HPDE6-E6E7 (cell line): ENCODE data around the gene PLEKHM2.

Source experiments
- DNase-seq: peaks from one replicate; pipeline ENCODE4 v3.0.0; 2011; ENCODE audit warnings: missing footprints; ENCODE audit errors: extremely low spot score

The PLEKHM2 gene

DNA sequence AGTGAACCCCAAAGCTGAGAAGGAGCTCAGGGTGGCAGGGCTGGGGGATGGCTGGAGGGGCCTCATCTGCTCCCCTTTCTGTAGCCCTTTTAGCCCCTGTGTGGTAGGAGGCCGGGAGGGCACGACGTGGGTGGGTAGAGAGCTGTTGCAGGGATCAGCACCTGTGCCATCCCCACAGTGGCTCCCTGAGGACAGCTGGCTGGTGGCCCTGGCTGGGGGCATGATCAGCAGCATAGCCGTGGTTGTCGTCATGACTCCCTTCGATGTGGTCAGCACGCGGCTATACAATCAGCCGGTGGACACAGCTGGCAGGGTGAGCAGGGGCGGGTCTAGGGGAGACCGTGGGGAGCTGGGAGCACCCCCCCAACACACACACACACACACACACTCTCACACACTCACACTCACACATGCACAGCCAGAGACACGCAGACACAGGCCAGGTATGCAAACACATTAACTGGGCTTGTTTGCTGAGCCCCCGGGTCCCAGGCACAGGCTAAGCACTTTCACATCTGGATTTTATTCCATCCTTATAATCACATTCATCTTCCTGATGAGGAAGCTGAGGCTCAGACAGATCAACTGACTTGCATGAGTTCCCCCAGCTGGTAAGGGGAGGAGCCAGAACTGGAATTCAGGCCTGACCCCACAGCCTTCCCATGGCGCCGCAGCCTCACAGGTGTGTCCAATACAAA is 54.4 kb downstream of the PLEKHM2 start:
- DNase-seq, result no peak

- DNase-seq, result no peak
Measured at GRCh38 chr1:15739259-15739658, 55.1 kb downstream of the PLEKHM2 start.

DNA sequence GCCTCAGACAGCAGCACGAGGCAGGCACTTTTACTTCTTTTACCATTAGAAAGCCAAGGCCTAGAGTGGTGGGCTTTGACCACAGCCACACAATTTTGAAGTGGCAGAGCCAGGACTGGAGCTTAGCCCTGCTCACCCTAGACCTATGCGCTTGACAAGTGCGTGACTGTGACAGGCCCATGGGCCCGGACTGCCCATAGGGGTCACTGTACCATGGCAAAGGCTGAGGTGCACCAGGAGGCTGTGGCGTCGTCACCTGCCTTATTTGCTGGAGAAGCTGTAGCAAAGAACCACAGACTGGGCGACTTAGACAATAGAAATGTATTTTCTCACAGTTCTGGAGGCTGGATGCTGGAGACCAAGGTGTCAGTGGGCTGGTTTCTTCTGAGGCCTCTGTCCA is 55.6 kb downstream of the PLEKHM2 start:
- no peak for DNase-seq

DNA sequence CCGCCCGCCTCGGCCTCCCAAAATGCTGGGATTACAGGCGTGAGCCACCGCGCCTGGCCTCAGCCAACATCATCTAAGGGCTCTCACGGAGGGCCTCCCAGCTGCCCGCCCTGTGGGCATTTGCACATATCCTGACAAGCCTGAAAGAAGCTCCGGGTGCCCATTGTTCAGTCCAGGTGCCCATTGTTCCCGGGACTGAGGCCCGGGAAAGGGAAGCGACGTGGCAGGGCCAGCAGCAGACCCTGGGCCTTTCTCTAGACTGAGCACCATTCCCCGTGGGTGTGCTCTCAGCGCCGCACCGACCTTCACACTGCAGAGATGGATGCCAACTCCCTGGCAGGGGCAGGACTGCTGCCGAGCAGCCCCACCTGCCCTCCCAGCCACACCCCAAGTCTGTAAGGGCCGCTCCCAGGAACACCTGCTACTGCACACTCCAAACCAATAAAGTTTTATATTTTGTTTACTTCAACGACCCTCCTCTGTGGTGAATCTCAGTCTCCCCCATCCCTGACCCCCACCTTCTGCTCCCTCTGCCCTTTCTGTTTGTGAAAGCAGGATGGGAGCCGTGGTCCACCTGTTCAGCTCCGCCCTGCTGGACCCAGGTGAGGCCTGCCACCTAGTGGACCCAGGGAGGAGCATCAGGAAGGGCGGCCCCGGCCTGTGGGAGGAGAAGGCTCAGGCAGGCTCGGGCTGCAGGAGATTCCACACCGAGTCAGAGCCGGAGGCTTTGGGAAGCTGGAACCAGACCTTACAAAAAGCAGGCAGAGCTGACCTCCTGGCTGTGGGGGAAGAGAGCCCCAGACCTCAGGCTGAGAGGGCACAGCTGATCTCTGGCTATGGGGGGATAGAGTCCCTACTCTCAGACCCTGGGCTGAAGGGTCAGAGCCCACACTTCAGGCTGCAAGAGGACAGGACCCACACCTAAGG is 57.1 kb downstream of the PLEKHM2 start:
- peak; percentile 93 for DNase-seq

GRCh38 chr1:15742339-15742801 is 58.2 kb downstream of the PLEKHM2 start, which contains the start of gene TMEM82:
Gene TMEM82, plus strand, starts transcription at chr1:15742499. Its CDS starts 61 bp downstream, at chr1:15742560.
- DNase-seq, result no peak

DNA sequence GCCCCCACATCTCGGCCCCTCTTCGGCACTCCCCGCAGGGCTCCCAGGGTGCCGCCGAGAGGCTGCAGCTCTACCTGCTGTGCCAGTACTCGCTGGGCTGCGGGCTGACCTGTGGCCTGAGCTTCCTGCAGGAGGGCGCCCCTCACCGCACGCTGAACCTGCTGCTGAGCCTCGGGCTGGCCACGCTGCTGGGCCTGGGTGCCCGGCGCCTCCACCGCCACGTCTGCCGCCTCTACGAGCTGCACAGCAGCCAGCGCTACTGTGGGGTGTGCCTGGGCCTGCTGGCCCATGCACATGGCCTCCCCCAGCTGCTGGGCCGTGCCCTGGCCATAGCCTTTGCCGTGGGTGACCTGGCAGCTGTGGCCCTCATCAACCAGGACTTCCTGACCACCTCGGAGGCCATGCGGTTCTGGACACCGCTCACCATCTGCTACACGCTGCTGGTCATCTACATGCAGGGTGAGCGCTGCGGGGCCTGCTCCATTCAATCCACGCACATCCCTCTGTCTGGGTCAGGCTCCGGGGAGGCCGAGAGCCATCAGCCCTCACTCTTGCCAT is 60.1 kb downstream of the PLEKHM2 start:
- no peak for DNase-seq

- no peak for DNase-seq
Measured at GRCh38 chr1:15747378-15747777, 63.3 kb downstream of the PLEKHM2 start.

GRCh38 chr1:15748264-15748663 is 64.1 kb downstream of the PLEKHM2 start:
- DNase-seq, result no peak

- no peak for DNase-seq
Measured at GRCh38 chr1:15748690-15749398, 64.7 kb downstream of the PLEKHM2 start.

DNA sequence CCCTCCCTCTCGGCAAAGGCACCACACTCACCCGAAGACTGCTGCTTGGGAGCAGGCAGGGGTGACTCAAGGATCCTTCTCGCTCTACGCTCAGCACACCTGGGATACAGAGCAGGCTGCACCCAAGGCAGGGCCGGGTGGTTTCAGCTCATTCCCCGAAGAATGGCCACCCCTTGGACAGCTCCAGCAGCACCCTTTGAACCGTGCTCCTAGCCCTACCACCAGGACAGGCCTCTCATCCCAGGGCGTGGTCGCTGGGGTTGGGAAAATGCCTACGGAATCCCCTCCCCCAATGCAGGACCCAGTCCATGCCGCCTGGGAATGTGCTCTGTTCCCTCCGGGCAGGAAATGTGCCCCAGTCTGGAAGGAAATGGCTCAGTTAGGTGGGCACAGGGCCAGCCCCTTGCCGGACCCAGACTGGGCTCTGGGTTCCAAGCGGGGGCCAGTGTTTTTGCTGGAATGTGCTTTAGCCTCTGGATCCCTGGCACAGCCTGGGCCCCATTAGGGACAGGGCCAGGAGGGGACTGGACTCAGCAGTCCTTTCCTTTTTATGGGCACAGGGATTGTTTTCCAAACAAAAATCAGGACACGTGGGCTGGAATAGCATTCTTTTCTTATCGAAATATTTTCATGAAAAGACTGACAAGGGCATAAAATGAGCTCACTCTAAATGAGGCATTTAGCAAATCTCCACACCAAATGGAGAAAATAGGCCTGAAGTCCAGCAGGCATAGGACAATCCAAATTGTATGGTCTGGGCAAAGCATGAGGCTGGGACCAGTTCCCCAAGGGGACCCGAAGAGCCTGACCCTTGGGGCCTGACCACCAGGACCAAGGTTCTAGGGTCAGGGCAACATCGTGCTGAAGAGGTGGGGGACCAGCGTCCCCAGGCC is 65.5 kb downstream of the PLEKHM2 start:
- no peak for DNase-seq

DNA sequence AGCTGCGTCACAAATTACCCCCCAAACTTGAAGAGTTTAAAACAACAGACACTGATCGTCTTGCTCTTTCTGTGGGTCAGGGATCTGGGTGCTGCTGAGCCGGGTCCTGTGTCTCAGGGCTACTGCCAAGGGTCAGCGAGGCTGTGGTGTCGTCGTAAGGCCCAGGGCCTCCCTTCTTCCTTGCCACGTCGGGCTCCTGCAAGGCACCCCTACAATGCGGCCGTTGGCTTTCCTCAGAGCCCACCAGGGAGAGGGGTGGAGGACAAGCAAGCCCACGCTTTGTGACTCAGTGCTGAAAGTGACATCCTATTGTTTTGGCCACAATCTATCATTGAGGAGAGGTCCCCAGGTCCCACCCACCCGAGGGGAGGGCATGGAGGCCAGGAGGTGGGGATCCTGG is 66.8 kb downstream of the PLEKHM2 start:
- DNase-seq, result no peak

DNA sequence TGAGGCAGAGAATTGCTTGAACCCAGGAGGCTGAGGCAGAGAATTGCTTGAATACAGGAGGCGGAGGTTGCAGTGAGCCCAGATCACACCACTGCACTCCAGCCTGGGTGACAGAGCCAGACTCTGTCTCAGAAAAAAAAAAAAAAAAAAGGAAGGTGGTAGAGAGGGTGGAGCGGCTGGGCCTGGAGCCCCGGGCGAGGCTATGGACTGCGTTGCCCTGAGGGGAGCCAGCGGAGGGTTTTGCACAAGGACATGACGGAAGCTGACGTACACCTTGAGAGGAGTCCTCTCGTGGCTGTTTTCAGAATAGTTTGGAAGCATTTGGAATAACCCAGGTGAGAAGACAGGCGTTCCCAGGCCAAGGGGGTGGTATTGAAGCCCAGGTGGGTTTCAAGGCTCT is 67.6 kb downstream of the PLEKHM2 start:
- DNase-seq, result no peak

GRCh38 chr1:15753776-15754175 is 69.7 kb downstream of the PLEKHM2 start:
- no peak for DNase-seq

- DNase-seq, result no peak
Measured at GRCh38 chr1:15755021-15755645, 71.0 kb downstream of the PLEKHM2 start.

DNA sequence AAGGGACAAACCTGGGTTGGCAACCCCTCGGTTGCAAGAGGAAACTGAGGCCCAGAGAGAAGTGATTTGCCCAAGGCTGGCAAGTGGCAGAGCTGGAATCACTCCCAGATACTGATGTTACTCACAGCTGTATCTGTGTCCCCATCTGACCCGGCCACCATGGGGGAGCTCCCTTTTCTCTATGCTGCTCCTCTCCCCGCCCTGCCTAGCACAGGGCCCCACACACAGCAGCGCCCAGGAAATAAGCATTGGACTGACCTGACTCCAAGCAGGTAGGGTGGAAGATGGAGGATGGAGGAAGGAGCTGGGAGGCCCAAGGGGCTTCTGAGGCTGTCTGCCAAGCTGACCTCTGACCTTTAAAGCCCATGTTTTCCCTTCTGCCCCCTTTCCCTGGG is 71.5 kb downstream of the PLEKHM2 start:
- DNase-seq, result no peak

DNA sequence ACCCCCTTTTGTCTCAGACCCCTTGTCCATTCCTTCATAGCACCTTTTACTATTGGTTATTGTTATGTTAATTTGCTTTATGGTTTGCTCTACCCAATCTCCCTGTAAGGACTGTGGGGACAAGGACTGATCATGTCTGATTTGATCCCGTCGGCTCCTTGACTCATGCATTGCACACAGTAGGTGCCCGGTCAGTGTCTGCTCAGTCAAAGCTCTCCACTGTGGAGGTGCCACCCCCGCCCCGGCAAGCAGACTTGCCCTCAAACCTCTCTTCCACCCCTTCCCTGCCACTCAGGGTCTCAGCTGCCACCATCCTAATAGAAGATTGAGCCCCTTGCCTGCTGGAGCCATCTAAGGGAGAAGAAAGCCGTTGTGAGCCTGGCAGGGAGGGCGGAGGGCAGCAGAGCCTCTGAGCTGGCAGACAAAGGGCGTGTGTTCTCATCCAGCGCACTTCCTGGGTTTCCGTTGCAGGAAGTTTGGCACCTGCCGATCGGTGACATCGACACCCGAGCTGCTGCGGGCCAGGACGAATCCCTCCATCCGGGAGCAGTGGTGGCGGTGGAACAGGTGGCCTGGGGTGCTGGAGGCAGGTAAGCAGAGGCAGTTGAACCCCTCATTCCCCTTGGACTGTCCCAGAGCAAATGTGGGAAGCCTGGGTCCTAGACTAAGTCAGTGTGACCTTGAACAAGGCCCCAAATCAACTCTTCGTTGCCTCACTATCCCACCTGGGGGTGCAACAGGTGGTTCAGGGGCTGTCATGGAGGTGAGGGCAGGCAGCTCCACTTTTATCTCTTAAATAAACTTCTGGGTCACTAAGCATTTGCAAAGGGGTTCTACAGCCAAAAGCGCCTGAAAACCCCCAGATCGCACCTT is 72.3 kb downstream of the PLEKHM2 start:
- DNase-seq, result no peak

DNA sequence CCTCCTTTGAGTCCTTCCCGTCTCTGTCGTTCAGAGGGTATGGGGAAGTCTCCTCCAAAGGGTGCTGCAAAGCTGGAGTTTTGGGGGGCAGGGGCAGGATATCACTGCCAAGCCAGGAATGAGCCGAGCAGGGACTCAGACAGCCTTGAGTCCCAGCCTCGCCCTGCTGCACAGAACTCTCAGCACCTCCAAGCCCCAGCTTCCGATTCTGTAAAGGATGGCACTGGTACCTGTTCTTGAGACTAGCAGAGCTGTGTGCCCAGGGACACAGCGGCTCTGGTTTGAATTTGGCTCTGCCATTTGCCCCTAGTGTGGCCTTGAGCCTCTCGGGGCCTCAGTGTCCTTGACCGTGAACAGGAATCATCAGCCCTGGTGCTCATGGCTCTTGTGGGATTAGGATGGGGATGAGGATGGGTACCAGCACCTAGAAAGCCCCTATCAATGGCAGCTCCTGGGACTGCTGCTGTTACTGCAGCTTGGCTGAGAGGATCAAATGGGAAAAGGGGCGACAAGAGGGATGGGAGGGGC is 73.0 kb downstream of the PLEKHM2 start:
- no peak for DNase-seq

DNA sequence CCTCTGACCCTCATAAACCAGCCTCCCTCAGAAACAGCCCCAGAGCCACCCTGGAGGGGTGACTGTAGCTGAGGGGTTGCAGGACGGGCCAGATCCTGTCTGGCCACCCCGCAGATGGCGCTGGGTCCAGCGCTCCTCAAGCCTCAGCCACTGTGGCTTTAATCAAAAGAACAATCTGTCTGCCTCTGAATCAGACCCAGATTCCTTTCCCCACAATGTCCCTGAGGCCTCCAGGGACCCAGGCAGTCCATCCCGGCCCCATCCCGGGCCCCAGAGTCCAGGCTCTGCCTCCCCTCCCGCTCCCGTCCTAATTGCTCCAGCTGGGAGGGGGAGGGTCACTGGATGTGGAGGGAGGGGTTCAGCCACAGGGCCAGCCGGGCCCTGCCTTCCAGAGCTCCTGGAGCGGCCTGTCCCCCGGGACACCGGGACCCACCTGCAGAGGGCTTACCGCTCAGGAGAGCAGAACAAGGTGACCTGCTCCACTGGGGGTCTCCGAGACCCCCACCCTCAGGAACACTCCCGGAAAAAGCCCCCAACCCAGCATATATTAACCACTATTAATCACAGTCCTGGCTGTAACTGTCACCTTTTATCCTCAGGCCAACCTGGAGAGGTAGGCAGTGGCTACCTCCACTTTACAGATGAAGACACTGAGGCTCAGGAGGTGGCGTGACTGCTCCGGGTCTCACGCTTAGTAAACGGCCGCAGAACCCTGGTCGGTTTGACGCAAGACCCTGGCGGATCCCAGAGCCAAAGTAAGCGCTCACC is 73.6 kb downstream of the PLEKHM2 start:
- no peak for DNase-seq
